ENCODE measurements around the gene SLC45A3.
"Not testable (repeated sequence)": the region's sequence is repeated elsewhere in the genome, so short reads cannot be mapped to it uniquely, and the experiment has no call there.

The SLC45A3 gene, protein sequence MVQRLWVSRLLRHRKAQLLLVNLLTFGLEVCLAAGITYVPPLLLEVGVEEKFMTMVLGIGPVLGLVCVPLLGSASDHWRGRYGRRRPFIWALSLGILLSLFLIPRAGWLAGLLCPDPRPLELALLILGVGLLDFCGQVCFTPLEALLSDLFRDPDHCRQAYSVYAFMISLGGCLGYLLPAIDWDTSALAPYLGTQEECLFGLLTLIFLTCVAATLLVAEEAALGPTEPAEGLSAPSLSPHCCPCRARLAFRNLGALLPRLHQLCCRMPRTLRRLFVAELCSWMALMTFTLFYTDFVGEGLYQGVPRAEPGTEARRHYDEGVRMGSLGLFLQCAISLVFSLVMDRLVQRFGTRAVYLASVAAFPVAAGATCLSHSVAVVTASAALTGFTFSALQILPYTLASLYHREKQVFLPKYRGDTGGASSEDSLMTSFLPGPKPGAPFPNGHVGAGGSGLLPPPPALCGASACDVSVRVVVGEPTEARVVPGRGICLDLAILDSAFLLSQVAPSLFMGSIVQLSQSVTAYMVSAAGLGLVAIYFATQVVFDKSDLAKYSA

DNA sequence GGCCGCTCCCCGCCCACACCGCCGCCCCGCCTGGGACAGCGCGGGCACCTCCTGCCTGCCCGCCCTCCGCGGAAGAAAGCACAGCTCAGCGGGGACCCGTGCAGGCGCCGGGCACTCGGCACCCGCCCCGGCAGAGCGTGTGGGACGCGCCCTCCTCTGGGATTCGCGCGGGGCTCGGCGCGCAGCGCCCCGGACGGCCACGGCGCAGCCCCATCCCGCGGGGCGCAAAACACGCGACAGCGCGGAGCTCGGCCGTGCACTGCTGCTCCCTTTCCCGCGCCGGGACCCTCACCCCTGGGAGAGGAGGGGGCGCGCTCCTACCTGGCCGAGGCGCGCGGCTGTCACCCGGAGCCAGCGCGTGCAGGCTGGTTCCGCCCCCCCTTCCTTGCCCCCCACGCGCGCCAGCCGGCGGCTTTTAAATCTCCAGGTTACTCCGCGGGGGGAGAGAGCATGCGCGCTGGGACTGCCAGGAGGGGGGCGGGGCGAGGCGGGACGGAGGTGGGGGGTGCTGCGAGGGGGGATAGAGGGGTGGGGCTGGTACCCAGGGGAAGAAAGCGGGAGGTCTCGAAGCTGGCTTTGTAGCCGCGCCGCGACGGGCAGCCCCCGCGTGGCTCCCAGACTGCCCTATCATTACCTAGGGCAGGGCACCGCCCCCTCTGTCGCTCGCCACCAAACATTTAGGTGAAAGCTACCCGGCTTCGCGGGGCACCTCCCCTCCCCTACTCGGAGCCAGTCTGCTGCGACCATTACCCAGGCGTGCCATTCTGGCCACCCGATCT is at the start of gene SLC45A3:
SLC45A3 (minus strand) TSS at position 437 of the 779 bp plus-strand sequence. CDS start 15,853 bp downstream, outside the sequence.
- peak; percentile 84 for DNase-seq (ENCODE audit: low spot score)

DNA sequence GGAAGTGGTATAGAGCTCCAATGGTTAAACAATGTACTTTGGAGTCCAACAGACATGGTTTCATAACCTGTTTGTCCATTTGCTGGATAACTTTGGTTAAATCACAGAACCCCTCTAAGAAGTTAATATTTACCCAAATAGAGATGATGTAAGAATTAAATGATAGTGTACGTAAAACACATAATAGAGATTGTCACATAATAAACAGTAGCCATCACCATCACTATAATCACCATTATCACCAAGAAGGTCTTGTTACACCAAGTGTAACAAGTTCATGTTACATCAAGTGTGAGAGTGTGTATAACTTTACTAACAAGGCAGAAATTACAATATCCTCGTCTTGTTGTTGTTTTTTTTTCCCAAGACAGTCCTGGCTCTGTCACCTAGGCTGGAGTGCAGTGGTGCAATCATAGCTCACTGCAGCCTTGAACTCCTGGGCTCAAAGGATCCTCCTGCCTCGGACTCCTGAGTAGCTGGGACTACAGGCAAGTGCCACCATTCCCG is 46.4 kb upstream of the SLC45A3 start:
- DNase-seq (ENCODE audit: low spot score), result no peak

DNA sequence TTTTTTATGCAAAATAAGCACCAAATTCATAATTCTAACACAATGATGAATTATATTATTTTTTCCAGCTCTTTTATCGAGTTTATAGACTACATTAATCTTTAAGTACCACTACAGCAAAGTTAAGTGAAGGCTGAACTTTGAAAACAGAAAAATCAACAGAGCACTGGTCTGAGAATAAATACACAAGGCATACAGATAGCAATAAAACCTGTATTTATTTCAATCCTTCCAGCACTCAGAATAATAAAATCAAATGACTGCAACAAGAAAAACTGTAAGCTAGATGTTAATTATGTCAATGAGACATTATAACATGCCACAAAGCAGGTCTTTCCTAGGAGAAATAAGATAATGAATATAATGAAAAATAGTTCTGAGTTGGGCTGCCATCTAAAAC is 45.2 kb upstream of the SLC45A3 start:
- DNase-seq (ENCODE audit: low spot score), result no peak

DNA sequence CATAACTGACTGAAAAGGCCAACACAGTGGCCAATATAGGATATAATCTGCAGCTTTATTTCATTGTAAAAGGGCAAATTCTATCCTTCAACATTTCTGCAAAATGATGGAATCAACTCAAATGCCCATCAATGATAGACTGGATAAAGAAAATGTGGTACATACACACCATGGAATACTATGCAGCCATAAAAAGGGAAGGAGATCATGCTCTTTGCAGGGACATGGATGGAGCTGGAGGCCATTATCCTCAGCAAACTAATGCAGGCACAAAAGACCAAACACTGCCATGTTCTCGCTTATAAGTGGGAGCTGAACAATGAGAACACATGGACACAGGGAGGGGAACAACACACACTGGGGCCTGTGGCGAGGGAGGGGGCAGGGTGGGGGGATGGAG is 40.4 kb upstream of the SLC45A3 start:
- not testable (repeated sequence) for DNase-seq (ENCODE audit: low spot score)

DNA sequence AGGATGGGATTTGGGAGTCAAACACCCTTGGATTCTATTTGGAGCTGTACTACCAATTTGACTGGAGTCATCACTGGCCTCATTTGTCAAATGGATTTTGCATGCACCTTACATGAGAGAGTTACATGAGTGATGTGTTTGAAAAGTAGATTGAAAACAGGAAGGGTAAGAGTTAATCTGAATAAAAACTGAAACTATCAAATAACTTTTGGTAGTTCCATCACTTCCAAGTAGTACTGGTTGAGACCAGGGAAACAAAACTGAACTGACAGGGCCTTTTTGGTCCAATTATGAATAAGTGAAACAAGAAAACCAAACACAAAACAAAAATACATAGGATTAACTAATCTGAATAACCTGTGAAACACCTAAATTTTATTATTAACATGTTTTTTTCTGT is 39.5 kb upstream of the SLC45A3 start:
- DNase-seq (ENCODE audit: low spot score), result no peak

DNA sequence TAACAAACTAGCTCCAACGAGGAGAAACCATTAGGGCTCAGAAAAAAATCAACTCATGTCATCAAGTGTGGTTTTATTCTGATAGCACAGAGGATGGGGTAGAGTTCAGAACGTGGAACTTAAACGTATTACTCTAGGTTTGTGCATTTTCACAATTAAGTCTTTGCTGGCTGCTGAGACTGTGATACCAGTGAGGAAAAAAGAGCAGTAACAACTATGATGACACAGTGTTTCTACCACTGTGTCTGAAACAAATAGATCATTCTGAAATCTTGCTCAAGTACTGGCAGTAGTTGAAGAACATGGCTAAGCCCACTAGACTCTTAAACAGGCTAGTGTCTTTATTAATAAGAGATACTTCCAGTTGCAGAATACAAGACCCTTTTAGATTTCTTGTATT is 38.7 kb upstream of the SLC45A3 start:
- DNase-seq (ENCODE audit: low spot score), result no peak

DNA sequence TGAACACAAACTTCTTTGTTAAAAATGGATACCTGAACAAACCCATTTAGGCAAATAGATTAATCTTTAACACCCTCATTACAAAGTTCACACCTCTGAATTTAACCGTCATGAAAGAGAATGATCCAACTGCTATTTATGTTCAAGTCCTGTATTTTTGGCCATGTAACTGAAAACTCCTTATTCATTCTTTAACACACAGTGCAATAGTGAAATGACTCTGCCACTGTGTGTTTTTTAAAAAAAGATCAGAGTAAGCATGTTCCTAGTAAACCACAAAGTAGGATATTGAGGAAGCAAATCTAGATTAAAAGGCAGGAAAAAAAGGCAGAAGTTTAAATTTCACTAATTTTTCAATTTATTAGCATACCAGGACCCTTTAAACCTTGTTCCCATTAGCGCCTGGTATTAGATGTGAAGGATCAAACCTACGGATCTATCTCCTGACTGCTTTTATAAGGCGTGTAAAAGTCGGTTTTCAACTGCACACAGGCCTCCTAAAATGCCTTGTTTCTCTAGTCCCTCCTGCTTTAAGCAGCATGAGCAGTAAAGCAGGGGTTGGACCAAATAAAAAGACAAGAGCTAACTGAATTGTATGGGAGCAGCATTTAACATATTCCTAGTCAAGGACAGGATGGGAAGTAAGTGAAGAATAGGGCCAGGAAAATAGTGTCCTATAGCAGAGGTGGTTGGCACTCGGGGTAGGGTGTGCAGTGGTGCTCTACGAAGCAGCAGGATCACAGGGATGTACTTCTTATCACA is 36.2 kb upstream of the SLC45A3 start:
- DNase-seq (ENCODE audit: low spot score), result no peak

DNA sequence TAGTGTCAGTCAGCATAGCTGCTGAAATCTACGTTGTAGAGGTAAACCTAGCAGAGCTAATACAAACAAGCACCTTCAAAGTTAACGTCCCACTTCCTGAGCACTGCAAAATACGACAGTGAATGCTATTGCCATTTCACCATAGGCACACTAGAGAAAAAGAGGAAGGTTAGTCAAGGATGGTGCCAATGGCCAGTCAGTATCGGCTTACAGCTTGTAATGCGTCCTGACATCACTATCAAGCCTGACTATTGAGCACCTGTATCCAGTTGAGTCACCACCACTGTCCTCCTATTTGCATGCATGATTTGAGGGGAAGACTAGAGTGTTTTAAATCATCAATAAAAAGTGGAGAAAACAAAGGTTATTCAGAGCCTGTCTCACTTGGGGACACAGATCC is 35.3 kb upstream of the SLC45A3 start:
- no peak for DNase-seq (ENCODE audit: low spot score)

DNA sequence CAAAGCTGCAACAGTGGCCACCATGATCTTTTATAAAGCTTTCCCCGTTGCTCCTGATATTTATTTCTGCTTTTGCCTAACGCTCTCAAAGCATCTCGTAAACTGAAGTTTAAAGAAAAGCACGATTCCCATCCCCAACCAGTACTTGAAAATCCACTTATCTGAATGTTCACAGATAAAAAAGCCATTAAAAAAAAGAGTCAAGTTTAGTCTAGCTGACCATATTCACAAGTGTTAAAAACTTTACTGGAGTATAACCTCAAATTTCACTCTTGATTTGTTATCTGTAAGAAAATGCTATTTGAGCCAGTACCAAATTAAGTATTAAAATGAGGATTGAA is 34.6 kb upstream of the SLC45A3 start:
- no peak for DNase-seq (ENCODE audit: low spot score)

DNA sequence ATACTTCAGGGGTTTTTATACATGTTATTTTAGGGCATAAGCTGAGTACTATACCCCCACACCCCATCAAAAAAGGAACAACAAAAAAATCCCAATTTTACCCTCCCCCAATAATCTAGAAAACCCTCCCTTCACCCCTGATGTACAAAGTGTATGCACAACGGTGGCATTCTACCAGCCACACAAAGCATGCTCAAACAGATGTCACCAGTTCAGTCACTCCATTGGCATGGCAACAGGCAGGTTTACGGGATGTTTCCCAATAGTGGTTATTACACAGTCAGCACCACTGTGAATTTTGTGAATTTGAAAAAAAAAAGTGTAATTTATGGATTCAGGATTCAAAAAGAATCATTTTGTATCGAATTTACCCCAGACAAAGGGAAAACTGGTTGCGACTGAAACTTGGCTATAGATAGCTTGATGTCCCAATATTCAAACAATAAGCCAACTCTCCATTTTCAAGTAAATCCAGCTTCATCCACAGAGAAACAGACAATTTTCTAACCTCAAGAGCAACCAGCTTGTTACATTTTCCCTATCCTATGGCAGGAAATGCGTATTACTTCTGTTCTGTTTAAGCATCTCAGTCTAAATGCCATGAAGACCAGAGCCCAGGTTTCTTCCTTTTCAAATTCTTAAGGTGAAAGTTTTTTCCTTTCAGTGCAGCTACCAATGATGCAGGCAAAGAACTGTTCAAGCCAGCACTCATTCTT is 34.0 kb upstream of the SLC45A3 start:
- DNase-seq (ENCODE audit: low spot score), result no peak

DNA sequence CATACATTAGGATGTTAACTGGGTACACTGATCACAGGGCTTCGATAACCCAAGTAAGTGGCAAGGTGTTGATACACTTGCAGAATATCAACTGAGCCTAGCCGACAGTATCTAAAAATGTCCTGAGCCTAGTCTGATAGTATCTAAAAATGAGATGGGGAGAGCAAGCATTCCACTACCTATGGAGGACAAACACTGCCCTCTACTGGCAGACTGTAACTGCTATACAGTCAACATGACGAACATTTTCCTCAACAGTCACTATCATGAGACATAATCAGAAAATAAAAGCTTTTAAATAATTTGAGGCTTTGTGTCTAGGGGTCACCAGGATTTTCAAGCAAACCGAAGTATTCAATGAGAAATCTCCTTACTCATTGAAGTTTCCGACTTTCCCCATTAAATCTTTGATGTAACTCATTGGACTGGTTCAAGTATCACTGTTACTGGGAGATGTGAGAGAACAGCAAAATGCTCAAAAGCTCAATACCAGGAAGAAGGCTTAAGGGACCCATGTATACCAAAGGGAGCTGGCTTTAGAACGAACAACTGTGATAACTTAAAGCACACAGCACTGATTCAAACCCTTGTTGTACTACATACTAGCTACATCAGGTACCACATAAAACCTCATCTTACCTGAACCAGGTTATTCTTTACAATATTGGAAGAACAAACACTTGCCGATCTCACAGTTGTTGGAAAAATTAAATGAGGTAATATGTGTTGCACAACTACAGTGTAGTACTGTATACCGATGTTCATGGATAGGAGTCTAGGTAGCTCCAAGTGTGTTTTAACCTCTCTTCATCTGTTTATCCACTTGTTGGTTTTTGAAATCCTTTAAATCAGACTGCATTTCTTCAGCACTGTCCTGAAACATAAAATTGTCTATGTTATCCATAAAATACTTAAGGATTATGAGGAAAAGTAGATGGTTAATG is 31.1 kb upstream of the SLC45A3 start:
- DNase-seq (ENCODE audit: low spot score), result peak; percentile 82

DNA sequence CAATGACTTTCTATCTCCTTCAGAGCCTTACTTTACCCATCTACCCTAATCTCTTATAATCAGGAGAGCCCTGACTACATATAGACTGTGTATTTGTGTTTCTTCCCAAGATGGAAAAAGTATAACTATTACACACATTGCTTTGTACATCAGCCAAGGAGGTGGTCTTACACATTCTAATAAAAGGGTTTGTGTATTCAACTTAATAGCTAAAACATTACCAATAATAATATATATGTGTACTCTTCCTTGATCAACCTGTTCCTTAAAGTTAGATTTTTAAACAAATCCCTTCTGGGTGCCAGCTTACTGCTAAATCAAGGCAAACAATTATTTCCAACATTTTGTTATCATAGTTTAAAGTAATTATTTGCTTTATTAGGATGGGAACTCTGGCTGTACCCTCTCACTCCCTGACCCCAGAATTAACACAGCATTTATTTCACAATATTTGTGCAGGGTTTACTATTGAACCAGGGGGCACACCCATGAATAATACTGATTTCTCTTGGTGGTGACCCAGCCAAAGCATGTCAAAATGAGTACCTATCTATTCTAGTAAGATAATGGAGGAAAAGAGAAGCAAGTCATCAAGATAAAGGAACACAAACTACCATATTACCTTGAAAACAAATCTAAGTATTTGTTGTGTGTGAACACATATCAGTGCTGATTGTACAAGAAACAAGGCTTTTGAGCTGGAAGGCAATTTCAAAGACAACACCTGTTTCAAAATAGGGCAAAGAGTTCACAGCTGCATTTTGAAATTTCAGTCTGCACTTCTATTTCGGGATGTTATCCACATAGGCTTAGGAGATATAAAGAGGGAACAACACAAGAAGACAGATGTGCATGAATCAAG is 30.1 kb upstream of the SLC45A3 start:
- DNase-seq (ENCODE audit: low spot score), result no peak

DNA sequence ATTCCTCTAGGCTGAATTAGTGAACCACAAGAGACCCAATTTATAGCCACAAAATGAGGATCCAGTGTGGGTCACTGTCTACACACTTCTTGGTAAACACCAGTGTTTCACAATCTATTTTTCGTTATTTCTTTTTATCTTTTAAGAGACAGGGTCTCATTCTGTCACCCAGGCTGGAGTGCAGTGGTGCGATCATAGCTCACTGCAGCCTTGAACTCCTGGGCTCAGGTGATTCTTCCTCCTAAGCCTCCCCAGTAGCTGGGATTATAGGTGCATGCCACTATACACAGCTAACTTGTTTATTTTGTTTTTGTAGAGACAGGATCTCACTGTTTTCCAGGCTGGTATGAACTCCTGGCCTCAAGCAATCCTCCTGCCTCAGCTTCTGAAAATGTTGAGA is 29.3 kb upstream of the SLC45A3 start:
- no peak for DNase-seq (ENCODE audit: low spot score)

DNA sequence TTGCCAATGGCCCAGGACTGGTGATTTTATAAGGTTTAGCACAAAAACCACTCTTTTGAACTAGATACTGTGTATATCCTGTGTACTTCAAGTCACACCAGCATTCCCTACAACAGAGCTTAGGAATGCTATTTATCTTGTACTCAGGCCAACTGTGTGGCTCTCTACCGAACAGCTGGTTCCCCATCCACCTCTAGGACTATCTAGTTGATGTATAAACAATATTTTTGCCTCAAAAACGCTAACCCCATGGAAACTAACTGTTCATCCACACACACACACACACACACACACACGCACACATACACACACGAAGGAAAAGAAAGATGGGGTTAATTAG is 28.7 kb upstream of the SLC45A3 start:
- peak; percentile 66 for DNase-seq (ENCODE audit: low spot score)

DNA sequence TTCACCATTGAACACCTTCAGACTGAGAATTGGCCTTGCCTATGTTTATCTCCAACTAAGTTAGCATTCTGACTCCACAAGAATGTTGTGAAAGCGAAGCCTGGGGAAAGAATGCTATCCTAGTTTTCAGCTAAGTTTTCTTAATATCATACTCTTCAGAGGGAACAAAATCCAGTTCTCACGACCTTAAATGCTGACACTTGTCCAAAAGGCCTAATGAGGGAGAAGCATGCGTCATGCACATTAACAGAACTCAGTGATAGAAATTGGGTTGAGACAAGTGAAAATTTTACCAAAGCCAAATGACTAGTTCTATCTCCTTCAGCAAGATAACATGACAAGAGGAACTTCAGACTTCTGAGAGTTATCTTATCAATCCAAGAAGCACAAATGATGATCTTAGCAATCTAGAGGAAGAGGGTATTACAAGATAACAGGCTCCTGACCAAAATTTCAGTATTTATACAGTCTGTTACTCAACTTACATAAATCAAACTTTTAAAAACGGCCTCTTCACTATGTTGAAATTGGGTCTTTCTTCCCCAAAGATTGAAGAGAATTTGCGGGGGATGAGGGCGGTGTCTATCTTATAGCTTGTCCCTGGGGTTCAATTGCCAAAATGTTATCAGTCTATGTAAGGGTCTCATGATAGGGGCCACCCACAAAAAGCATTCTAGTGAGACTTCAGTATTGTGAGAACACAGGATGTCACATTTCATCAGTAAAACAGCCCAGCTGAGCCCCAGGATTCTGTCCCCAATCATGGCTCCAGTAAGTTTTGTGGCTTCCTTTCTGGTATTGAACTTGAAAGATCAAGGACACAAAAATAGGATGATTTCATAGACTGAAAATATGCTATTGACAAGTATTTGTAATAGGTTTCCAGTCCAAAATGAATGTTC is 26.5 kb upstream of the SLC45A3 start:
- no peak for DNase-seq (ENCODE audit: low spot score)

DNA sequence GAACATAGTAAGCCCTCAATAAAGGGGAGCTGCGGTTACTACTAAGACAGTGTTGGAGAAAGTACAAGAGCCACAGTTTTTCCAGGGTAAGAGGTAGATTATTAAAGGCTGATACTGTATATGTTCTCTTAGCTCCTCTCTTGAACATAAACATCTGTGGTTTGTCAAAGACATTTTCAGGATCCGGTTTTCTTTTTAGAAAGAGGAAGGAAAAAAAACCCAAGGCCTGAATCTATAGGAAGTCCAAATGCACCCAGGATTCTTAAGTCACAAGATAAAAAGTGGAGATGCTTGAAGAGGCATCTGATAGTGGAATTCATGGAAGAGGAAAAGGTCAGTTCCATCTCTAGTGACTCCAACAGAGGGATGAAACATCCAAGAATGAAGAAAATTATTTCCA is 24.6 kb upstream of the SLC45A3 start:
- DNase-seq (ENCODE audit: low spot score), result no peak

DNA sequence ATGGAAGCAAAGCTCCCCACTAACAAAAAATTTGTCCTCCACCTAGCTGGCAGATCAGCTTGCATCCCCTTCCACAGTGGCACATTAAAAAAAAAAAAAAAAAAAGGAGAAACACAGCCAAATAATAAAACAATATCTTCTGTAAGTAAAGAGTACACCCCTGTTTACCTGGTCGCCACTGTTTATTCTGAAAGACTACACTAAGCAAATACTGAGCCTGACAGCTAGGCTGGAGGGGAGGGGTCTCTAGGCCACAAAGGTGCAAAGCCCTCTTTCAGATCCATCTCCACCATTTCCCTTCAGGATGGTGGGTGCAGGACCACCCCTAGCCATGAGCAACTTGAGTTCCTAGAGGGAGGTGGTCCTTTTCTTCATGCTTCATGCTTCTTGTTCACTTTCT is 22.8 kb upstream of the SLC45A3 start:
- DNase-seq (ENCODE audit: low spot score), result no peak

DNA sequence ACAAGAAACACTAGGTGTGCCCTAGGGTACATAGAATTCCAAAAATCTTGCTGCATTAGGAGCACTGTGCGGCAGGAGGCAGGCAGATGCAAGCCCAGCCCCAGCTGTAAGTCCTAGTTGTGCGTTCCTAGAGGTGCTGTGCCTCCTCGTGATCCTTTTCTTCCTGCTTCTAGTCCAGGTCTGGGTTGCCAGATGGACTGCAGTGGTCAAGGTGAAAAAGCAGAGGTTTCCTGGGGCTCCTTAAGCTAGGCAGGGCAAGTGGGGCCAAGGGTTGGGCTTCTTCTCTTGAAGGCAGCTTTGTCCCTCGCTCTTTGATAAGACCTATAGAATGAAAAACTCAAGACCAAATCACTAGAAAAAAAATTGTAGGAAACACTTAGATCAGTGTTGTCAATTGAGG is 21.6 kb upstream of the SLC45A3 start:
- DNase-seq (ENCODE audit: low spot score), result no peak

DNA sequence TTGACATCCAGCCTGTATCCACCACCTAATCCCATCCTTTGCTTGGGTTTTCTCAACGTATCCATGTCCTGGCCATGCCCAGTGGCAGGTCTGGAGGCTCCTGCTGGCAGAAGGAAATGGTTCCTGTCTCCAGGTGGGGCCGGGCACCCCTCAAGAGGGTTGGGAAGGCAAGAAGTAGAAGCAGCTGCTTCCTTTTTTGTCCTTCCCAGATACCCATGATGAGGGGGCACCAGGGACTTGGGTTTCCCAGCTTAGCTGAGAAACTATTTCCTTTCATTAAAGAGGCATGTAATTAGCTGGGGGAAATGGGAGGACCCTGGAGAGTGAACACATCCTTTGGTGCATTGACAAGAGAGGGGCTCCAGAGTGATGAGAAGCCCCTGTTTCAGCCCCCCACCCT is 21.1 kb upstream of the SLC45A3 start:
- DNase-seq (ENCODE audit: low spot score), result no peak

Measured in GM03348 (cell line).